Upper lobe of left lung (tissue), 4 donors: Measurements from ENCODE around the gene TBL1Y.

Experiments used
- CTCF ChIP-seq, 6 experiments: fragments of 450-650 bp in 4 of 6; fragments of 200-600 bp in 2 of 6; sonication (generic) in 2 of 6; IDR thresholded peaks; one replicate each; pipeline ENCODE4 v1.5.1; 2016 to 2019; ENCODE audit warnings: antibody characterized with exemption in 6 of 6
- POLR2AphosphoS5 ChIP-seq, 2 donors: sonication (generic); formaldehyde crosslinking; IDR thresholded peaks; one replicate each; pipeline ENCODE4 v1.5.1; 2017; ENCODE audit warnings: antibody characterized with exemption in 2 of 2

- TF ChIP-seq CTCF (IDR thresholded peaks at IDR 0.05) = no peak
- no peak for TF ChIP-seq POLR2AphosphoS5 (IDR thresholded peaks at IDR 0.05)
These were observed 107.0 kb downstream of the TBL1Y start for GRCh38 chrY:7017244-7018080.
